HepG2 (cell line): Measurements from ENCODE around the gene ENTREP3. TPM values are rescaled to one million over a fixed set of nuclear protein-coding genes. Genes with fewer than 3 reads are reported as not detected.

ENCODE experiments used
- polyA plus RNA-seq, 8 experiments: library from polyadenylated mRNA; depleted of rRNA in 3 of 8; stranded (reverse) in 7 of 8; unstranded in 1 of 8; fragments of >200 nt; fragmentation: Illumina TruSeq in 4 of 8; extraction: Trizol in 4 of 8; gene quantifications; 2 replicates each; pipeline versions ENCODE4 v1.2.1 to v1.2.3, GENCODE V29; 2011 to 2016; ENCODE audit warnings: low read depth in 4 of 8, missing spikeins in 1 of 8, mixed read lengths in 1 of 8; ENCODE audit not compliant: insufficient read depth in 1 of 8
- total RNA-seq, 5 experiments: library from RNA; depleted of rRNA; stranded (reverse); fragments of >200 nt; fragmentation: Illumina TruSeq; extraction: Trizol; gene quantifications; 2 replicates each; pipeline ENCODE4 v1.2.3, GENCODE V29; 2016; ENCODE audit warnings: low read depth in 1 of 5

The ENTREP3 gene
- total and polyA plus RNA-seq, 2 of the 13 experiments (the other 11 are each of a cell fraction or from before 2014, with no cell fraction given) = 4.1 to 9.9 TPM

Other genes starting within 250 kb of the ENTREP3 start
- not detected in 2 replicates for gene DCST2, start 221.7 kb downstream of the ENTREP3 start, total RNA-seq (2016; rRNA removed; fragmentation: Illumina TruSeq; extraction: Trizol)
- 0.74 and 0.80 TPM in 2 replicates for gene DCST2, start 221.7 kb downstream of the ENTREP3 start, polyA plus RNA-seq (2011; rRNA removed)
- not detected in 2 replicates for gene DCST1, start 221.7 kb downstream of the ENTREP3 start, total RNA-seq (2016; rRNA removed; fragmentation: Illumina TruSeq; extraction: Trizol)
- gene DCST1, start 221.7 kb downstream of the ENTREP3 start, polyA plus RNA-seq (2011; rRNA removed) = 0.04 TPM in 1 of 2 replicates, not detected in the other
- 12.3 and 25.6 TPM in 2 replicates for gene ADAM15, start 204.2 kb downstream of the ENTREP3 start, total RNA-seq (2016; rRNA removed; fragmentation: Illumina TruSeq; extraction: Trizol)
- 17.9 and 24.0 TPM in 2 replicates for gene ADAM15, start 204.2 kb downstream of the ENTREP3 start, polyA plus RNA-seq (2011; rRNA removed)
- gene EFNA4, start 191.7 kb downstream of the ENTREP3 start, total RNA-seq (2016; rRNA removed; fragmentation: Illumina TruSeq; extraction: Trizol) = 9.3 and 17.2 TPM in 2 replicates
- gene EFNA4, start 191.7 kb downstream of the ENTREP3 start, polyA plus RNA-seq (2011; rRNA removed) = 12.0 and 13.9 TPM in 2 replicates
- gene EFNA3, start 176.6 kb downstream of the ENTREP3 start, total RNA-seq (2016; rRNA removed; fragmentation: Illumina TruSeq; extraction: Trizol) = 1.0 and 1.6 TPM in 2 replicates
- 5.7 and 6.8 TPM in 2 replicates for gene EFNA3, start 176.6 kb downstream of the ENTREP3 start, polyA plus RNA-seq (2011; rRNA removed)
- 41.2 and 81.8 TPM in 2 replicates for gene EFNA1, start 127.6 kb downstream of the ENTREP3 start, total RNA-seq (2016; rRNA removed; fragmentation: Illumina TruSeq; extraction: Trizol)
- gene EFNA1, start 127.6 kb downstream of the ENTREP3 start, polyA plus RNA-seq (2011; rRNA removed) = 874 and 1,163 TPM in 2 replicates
- gene SLC50A1, start 119.6 kb downstream of the ENTREP3 start, total RNA-seq (2016; rRNA removed; fragmentation: Illumina TruSeq; extraction: Trizol) = 16.4 and 22.5 TPM in 2 replicates
- 46.8 and 49.5 TPM in 2 replicates for gene SLC50A1, start 119.6 kb downstream of the ENTREP3 start, polyA plus RNA-seq (2011; rRNA removed)
- gene DPM3, start 115.0 kb downstream of the ENTREP3 start, total RNA-seq (2016; rRNA removed; fragmentation: Illumina TruSeq; extraction: Trizol) = 14.8 and 23.2 TPM in 2 replicates
- gene DPM3, start 115.0 kb downstream of the ENTREP3 start, polyA plus RNA-seq (2011; rRNA removed) = 53.4 and 61.7 TPM in 2 replicates
- 48.5 and 79.4 TPM in 2 replicates for gene KRTCAP2, start 82.2 kb downstream of the ENTREP3 start, total RNA-seq (2016; rRNA removed; fragmentation: Illumina TruSeq; extraction: Trizol)
- 77.3 and 89.3 TPM in 2 replicates for gene KRTCAP2, start 82.2 kb downstream of the ENTREP3 start, polyA plus RNA-seq (2011; rRNA removed)
- gene TRIM46, start 81.6 kb downstream of the ENTREP3 start, total RNA-seq (2016; rRNA removed; fragmentation: Illumina TruSeq; extraction: Trizol) = 0.04 and 0.08 TPM in 2 replicates
- 0.09 and 0.12 TPM in 2 replicates for gene TRIM46, start 81.6 kb downstream of the ENTREP3 start, polyA plus RNA-seq (2011; rRNA removed)
- gene THBS3, start 47.6 kb downstream of the ENTREP3 start, total RNA-seq (2016; rRNA removed; fragmentation: Illumina TruSeq; extraction: Trizol) = 0.39 and 0.86 TPM in 2 replicates
- 3.6 and 4.4 TPM in 2 replicates for gene THBS3, start 47.6 kb downstream of the ENTREP3 start, polyA plus RNA-seq (2011; rRNA removed)
- gene MTX1, start 46.8 kb downstream of the ENTREP3 start, total RNA-seq (2016; rRNA removed; fragmentation: Illumina TruSeq; extraction: Trizol) = 64.5 and 71.5 TPM in 2 replicates
- gene MTX1, start 46.8 kb downstream of the ENTREP3 start, polyA plus RNA-seq (2011; rRNA removed) = 72.6 and 85.1 TPM in 2 replicates
- gene SCAMP3, start 6.9 kb upstream of the ENTREP3 start, total RNA-seq (2016; rRNA removed; fragmentation: Illumina TruSeq; extraction: Trizol) = 27.0 and 46.8 TPM in 2 replicates
- gene SCAMP3, start 6.9 kb upstream of the ENTREP3 start, polyA plus RNA-seq (2011; rRNA removed) = 83.3 and 92.5 TPM in 2 replicates
- 10.1 and 20.1 TPM in 2 replicates for gene CLK2, start 18.0 kb upstream of the ENTREP3 start, total RNA-seq (2016; rRNA removed; fragmentation: Illumina TruSeq; extraction: Trizol)
- 73.5 and 74.0 TPM in 2 replicates for gene CLK2, start 18.0 kb upstream of the ENTREP3 start, polyA plus RNA-seq (2011; rRNA removed)
- gene HCN3, start 22.0 kb upstream of the ENTREP3 start, total RNA-seq (2016; rRNA removed; fragmentation: Illumina TruSeq; extraction: Trizol) = 1.3 and 2.4 TPM in 2 replicates
- gene HCN3, start 22.0 kb upstream of the ENTREP3 start, polyA plus RNA-seq (2011; rRNA removed) = 10.2 and 15.0 TPM in 2 replicates
- 10.3 and 13.6 TPM in 2 replicates for gene PKLR, start 46.0 kb upstream of the ENTREP3 start, total RNA-seq (2016; rRNA removed; fragmentation: Illumina TruSeq; extraction: Trizol)
- gene PKLR, start 46.0 kb upstream of the ENTREP3 start, polyA plus RNA-seq (2011; rRNA removed) = 29.3 and 43.2 TPM in 2 replicates
- gene FDPS, start 53.4 kb upstream of the ENTREP3 start, total RNA-seq (2016; rRNA removed; fragmentation: Illumina TruSeq; extraction: Trizol) = 519 and 610 TPM in 2 replicates
- 264 and 345 TPM in 2 replicates for gene FDPS, start 53.4 kb upstream of the ENTREP3 start, polyA plus RNA-seq (2011; rRNA removed)
- gene RUSC1, start 65.4 kb upstream of the ENTREP3 start, total RNA-seq (2016; rRNA removed; fragmentation: Illumina TruSeq; extraction: Trizol) = 15.9 and 18.7 TPM in 2 replicates
- 20.4 and 21.4 TPM in 2 replicates for gene RUSC1, start 65.4 kb upstream of the ENTREP3 start, polyA plus RNA-seq (2011; rRNA removed)